ENCODE results near the gene ATOSB.
A peak's percentile ranks its signal among the peaks of the same experiment; 100 is the strongest.

Gene ATOSB

DNA sequence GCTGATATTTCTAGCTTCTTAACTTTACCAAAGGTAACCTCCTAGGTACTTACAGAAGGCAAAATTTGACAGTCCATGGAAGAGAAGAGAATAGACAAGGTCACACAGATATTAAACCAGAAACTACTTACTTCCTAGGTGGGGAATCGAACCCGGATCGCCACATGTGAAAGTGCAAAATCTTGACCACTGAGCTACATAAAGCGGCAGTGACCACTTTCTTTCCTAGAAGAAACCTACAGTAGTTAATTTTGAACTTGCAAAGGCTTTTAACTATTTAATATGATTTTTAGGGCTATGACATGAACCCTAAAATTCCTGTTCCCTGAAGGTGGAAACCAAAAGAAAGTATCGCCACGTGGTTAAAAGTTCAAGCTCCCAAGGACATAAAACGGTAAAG, 20.3 kb upstream of the ATOSB start:
- Histone ChIP-seq H3K36me3 (ENCODE audit: insufficient read depth, low read length) (no peaks in the 10 kb centered on the region), H3K4me1 (ENCODE audit: insufficient read depth, low read length) (no peaks in the 10 kb centered on the region), H3K9ac (ENCODE audit: low read depth, low read length) (no peak overlapping the region), H3K9me3 (ENCODE audit: control insufficient read depth, insufficient read depth, low read length) (no peaks in the 10 kb centered on the region)

DNA sequence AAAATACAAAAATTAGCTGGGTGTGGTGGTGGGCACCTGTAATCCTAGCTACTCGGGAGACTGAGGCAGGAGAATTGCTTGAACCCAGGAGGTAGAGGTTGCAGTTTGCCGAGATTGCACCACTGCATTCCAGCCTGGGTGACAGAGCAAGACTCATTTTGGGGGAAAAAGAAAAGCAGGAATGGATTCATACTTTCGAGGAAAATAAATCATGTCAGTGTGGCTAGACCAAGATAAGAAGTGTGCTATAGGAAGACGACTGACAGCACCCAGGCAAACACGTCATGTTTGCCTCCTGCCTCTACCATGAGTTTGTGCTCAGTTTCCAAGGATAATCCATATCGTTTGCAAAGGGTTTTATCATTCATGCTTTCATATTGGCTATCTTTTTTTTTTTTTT, 19.3 kb upstream of the ATOSB start:
- Histone ChIP-seq H3K36me3 (ENCODE audit: insufficient read depth, low read length) (no peaks in the 10 kb centered on the region), H3K9ac (ENCODE audit: low read depth, low read length) (no peak overlapping the region)

DNA sequence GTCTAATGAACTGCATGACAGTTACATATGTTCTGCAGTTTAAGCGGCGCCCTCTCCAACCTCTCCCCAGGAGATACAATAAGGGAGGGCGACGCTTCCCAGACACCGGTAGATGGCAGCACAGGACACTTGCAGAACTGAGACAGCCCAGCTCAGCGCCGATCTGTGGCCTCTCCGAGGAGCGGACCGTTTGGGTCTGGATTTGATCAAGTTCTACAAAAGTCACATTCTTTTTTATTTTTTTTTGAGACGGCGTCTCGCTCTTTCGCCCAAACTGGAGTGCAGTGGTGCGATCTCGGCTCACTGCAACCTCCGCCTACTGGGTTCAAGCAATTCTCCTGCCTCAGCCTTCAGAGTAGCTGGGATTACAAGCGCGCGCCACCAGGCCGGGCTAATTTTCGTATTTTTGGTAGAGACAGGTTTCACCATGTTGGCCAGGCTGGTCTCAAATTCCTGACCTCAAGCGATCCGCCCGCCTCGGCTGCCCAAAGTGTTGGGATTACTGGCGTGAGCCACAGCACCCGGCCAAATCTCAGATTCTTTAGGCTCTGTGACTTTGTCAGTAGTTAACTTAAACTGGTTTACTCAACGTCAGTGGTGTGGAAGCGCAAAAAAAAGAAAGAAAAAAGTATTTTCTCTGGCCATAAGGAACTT, 1.4 kb upstream of the ATOSB start:
- H3K9ac ChIP-seq (ENCODE audit: low read depth, low read length): peak overlapping the region; percentile 83

More for the DNA sequence above, 19.3 kb upstream of the ATOSB start:
- Histone ChIP-seq H3K4me1 (ENCODE audit: insufficient read depth, low read length) (no peaks in the 10 kb centered on the region), H3K9me3 (ENCODE audit: control insufficient read depth, insufficient read depth, low read length) (peaks cover 4% of the 10 kb centered on the region)

DNA sequence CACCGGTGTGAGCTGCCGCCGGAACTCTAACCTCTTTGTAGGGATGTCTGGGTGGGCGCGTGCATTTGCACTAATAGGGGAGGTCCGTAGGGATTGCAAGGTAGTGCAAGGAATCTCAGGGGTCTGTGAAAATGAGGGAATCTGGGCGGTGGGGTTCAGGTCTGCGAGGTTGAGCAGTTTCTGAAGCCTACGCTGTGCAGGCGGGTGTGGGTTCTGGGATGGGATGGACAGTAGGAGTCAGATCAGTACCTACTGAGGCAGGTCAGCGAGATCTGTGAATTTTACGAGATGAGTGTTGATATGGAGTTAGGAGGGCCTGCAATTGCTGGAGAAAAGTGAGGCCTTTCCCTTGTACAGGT, 856 bp upstream of the ATOSB start:
- Histone ChIP-seq H3K36me3 (ENCODE audit: insufficient read depth, low read length) (no peaks in the 10 kb centered on the region), H3K9ac (ENCODE audit: low read depth, low read length) (peak overlapping the region; percentile 83; the same call in 1 of the 2 replicates), H3K9me3 (ENCODE audit: control insufficient read depth, insufficient read depth, low read length) (no peaks in the 10 kb centered on the region), H3K4me1 (ENCODE audit: insufficient read depth, low read length) (peaks cover 9% of the 10 kb centered on the region)

More for the DNA sequence above, 1.4 kb upstream of the ATOSB start:
- Histone ChIP-seq H3K9me3 (ENCODE audit: control insufficient read depth, insufficient read depth, low read length) (no peaks in the 10 kb centered on the region), H3K4me1 (ENCODE audit: insufficient read depth, low read length) (peaks cover 8% of the 10 kb centered on the region), H3K36me3 (ENCODE audit: insufficient read depth, low read length) (no peaks in the 10 kb centered on the region)

DNA sequence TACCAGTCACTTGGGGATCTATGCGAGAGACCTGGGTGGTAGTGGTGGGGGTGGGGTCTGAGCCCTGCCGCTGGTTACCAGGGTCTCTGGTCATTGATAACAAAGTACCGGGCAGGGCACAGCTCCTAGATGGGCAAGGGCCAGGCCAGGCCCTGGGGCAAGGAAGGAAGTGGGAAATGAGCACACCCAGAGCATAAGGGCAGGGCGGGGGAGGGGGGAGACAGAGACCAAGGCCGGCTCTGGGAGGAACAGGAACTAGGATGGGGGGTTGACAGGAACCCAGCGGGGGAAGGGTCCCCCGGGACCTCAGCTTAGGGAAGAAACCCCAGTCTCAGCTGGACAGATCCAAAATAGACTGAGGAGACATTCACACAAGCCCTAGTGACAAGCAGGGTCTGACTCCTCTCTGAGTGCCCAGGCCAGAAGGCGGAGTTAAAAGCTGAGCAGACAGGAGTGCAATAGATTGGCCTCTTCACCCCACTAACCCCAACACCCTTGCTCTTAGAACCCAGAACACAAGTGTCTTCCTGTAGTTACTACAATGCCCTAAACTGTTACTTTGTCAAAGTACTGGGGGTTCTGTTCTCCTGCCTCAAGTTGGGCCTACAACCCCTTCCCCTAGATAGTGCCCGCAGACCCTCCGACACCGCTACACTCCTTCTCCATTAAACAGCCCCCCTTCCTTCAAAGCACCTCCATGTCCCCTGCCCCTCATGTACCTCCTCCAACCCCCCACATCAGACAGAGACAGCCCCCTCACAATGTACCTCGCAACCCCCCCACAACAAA, 628 bp downstream of the ATOSB start:
- peaks cover 9% of the 10 kb centered on the region for H3K4me1 ChIP-seq (ENCODE audit: insufficient read depth, low read length)
- no peaks in the 10 kb centered on the region for H3K9me3 ChIP-seq (ENCODE audit: control insufficient read depth, insufficient read depth, low read length)
- peak overlapping the region; percentile 73; the same call in 1 of the 2 replicates for H3K9ac ChIP-seq (ENCODE audit: low read depth, low read length)
- H3K36me3 ChIP-seq (ENCODE audit: insufficient read depth, low read length): no peaks in the 10 kb centered on the region

DNA sequence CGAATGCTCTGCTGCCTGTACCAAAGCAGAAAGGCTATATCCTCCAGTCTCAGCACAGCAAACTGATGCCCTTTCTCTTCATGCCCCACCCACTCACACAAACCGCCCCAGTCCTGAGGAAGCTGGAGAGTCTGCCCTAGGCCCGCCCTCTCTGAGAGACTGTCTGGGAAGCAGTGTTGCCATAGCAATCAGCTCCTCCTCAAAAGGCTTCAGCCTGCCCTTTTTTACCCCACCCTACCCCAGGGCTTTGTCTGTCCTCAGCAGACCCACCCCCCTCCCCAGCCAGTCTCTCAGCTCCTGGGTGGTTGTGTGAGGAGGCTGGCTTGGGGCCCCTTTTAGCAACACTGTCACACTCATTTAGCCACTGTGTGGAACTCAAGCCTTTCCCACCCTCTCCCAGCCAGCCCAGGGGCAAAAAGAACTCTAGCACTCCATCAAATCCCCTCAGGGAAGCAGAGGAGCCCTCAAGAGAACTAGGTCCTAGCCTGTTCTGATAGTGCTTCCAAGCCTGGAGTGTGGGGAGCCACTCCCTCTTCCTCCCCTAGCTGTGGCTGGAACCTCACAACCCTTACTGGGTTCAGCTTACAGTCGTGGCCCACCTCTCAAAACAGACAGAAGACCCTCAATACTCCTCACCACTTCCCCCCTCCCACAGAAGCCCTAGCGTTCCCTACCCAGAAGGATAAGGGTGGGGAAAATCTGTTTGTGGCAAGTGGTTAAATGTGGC, 1.4 kb downstream of the ATOSB start:
- Histone ChIP-seq H3K9me3 (ENCODE audit: control insufficient read depth, insufficient read depth, low read length) (no peaks in the 10 kb centered on the region), H3K9ac (ENCODE audit: low read depth, low read length) (peak overlapping the region; percentile 73; the same call in 1 of the 2 replicates), H3K36me3 (ENCODE audit: insufficient read depth, low read length) (no peaks in the 10 kb centered on the region), H3K4me1 (ENCODE audit: insufficient read depth, low read length) (peaks cover 9% of the 10 kb centered on the region)

DNA sequence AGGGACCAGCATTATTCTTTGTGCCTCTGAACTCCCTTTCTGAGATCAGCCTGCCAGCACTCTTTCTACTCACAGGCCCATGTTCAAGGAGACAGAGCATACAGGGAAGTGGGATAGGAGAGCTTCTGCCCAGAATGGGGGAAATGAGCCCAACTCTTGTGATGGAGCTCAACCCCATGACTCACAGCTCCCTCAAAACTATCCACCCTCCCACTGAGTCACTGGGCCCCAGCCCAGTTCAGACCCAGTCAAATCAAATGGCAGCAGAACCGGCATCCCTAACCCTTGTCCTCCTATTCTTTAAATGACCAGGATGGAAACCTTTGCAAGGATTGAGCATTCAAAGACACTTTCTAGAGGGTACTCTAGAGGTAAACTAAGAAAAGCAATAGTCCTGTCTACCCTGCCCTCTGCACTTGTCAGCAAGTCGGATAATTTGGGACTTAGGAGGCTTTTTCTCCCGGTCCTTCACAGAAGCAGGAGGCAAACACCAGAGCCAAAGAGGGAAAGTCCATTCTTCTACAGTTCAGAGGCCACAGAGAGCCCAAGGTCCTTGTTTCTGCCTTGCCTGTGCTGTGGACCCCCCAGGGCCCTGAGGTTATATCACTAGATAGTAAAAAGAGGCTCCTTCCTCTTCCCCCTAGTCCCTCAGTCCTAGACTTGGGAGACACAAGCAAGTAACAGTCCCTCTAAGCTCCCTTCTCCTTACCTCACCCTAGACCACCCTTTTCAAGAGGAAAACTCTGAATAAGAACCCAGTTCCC, 3.2 kb downstream of the ATOSB start:
- no peak overlapping the region for H3K9ac ChIP-seq (ENCODE audit: low read depth, low read length)
- H3K9me3 ChIP-seq (ENCODE audit: control insufficient read depth, insufficient read depth, low read length): no peaks in the 10 kb centered on the region
- no peaks in the 10 kb centered on the region for H3K36me3 ChIP-seq (ENCODE audit: insufficient read depth, low read length)
- peaks cover 9% of the 10 kb centered on the region for H3K4me1 ChIP-seq (ENCODE audit: insufficient read depth, low read length)

DNA sequence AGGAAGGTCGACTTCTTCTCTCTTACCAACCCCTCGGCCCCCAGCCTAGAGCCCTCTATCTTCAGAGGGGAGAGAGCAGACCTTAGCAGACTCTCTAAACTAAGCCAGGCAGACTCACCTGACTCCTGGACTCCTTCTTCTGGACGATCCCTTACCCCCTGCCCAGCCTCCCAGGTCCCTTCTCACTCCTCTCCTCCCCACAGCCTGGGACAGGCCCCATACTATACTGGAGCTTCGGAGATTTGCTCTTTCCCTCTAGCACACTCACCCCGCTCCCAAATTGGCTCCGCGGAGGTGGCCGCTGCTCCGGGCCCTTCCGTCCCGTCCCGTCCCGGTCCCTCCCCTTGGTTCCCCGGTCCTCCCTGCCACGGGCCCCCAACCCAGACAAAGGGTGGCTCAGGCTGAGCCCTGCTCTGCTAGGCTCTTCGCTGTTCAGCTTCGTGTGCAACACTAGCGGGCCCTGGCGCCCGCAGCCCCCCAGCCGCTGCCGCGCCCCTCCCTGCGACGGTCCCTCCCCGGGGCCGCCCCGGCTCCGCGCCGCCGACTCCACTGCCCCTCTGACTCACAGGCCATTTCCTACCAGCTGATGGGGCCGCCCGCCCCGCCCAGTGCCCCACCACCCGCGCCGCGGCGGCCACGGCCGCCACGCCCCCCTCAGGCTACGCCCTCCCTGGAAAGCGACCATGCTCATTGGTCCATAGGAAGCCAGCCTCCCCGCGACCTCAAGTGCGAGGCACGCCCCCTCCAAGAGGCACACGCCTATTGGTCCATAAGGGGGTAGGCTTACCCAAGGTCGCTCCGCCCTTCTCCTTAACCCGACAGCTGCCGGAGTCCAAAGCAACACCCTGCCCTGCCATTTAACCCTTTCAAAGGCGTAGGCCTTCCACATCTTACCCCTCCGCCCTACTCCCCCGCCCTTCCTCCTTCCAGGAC, 4.4 kb downstream of the ATOSB start:
- Histone ChIP-seq H3K9me3 (ENCODE audit: control insufficient read depth, insufficient read depth, low read length) (no peaks in the 10 kb centered on the region), H3K9ac (ENCODE audit: low read depth, low read length) (peak overlapping the region; percentile 73), H3K36me3 (ENCODE audit: insufficient read depth, low read length) (no peaks in the 10 kb centered on the region), H3K4me1 (ENCODE audit: insufficient read depth, low read length) (peaks cover 9% of the 10 kb centered on the region)

DNA sequence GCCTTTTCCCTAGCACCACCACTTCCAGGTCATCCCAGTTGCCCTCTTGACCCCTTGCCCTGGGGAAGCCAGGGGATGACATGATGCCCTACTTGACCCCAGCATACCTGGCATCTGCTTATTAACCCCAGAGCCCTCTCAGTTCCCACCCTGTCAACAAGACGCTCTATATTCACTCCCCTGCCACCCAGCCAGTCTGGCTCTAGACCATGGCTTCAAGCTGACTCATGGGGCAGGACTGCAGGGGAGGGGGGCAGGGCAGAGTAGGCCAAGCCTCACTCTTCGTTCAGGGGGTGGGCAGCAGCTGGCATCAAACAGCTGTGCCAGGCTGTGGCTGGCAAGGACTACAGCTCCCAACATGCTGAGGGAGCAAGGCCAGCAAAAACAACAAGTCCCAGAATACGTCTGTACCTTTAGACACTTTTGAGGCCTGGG, 5.3 kb downstream of the ATOSB start:
- Histone ChIP-seq H3K4me1 (ENCODE audit: insufficient read depth, low read length) (peaks cover 9% of the 10 kb centered on the region), H3K36me3 (ENCODE audit: insufficient read depth, low read length) (no peaks in the 10 kb centered on the region), H3K9ac (ENCODE audit: low read depth, low read length) (peak overlapping the region; percentile 73), H3K9me3 (ENCODE audit: control insufficient read depth, insufficient read depth, low read length) (no peaks in the 10 kb centered on the region)

DNA sequence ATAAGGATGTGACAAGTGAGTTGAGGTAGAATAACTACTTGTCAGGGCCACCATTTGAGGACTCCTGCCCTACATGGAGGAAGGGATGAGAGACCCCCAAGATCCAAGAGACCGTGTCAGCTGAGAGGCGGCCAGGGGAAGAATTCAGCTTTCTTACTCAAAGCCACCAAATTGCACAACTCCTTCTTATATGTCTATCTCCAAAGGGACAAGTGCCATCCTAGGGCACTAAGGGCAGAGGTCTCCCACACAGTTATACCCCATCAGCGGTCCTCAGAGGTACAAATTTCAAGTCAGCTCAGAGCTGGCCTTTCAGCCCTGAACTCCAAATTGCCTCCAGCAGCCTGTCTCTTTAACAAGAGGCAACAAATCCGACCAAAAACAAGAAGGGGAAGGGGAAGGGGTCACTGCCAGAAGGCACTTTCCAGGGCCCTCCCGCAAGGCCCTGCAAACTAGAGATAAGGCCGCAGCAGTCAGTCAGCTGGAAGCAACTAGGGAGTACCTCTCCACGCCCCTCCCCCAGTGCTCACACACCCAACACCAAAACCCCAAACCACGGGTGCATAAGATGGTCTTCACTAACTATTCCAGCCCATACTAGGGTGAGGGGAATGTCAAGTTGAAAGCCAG, 6.6 kb downstream of the ATOSB start:
- Histone ChIP-seq H3K9me3 (ENCODE audit: control insufficient read depth, insufficient read depth, low read length) (no peaks in the 10 kb centered on the region), H3K36me3 (ENCODE audit: insufficient read depth, low read length) (no peaks in the 10 kb centered on the region), H3K4me1 (ENCODE audit: insufficient read depth, low read length) (peaks cover 5% of the 10 kb centered on the region), H3K9ac (ENCODE audit: low read depth, low read length) (no peak overlapping the region)

DNA sequence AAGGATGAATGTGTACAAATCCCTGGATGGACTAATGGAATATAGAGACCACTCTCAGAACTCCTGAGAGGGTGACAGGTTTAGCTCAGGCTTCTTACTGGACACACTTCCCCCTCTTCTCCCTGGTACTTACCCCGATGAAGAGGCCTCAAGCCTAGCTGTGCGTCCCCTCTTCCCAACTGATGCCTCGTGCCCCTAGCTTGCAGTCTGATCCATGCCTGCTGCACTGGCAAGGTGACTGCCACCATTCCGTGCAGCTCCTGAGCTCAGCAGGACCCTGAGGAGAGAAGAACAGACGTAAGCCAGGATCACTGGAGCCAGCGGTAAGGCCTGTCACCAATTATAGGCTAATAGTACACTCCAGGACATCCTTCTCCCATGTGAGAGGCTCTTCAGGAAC, 7.2 kb downstream of the ATOSB start:
- no peaks in the 10 kb centered on the region for H3K9me3 ChIP-seq (ENCODE audit: control insufficient read depth, insufficient read depth, low read length)
- no peak overlapping the region for H3K9ac ChIP-seq (ENCODE audit: low read depth, low read length)
- H3K4me1 ChIP-seq (ENCODE audit: insufficient read depth, low read length): peaks cover 10% of the 10 kb centered on the region
- H3K36me3 ChIP-seq (ENCODE audit: insufficient read depth, low read length): no peaks in the 10 kb centered on the region

DNA sequence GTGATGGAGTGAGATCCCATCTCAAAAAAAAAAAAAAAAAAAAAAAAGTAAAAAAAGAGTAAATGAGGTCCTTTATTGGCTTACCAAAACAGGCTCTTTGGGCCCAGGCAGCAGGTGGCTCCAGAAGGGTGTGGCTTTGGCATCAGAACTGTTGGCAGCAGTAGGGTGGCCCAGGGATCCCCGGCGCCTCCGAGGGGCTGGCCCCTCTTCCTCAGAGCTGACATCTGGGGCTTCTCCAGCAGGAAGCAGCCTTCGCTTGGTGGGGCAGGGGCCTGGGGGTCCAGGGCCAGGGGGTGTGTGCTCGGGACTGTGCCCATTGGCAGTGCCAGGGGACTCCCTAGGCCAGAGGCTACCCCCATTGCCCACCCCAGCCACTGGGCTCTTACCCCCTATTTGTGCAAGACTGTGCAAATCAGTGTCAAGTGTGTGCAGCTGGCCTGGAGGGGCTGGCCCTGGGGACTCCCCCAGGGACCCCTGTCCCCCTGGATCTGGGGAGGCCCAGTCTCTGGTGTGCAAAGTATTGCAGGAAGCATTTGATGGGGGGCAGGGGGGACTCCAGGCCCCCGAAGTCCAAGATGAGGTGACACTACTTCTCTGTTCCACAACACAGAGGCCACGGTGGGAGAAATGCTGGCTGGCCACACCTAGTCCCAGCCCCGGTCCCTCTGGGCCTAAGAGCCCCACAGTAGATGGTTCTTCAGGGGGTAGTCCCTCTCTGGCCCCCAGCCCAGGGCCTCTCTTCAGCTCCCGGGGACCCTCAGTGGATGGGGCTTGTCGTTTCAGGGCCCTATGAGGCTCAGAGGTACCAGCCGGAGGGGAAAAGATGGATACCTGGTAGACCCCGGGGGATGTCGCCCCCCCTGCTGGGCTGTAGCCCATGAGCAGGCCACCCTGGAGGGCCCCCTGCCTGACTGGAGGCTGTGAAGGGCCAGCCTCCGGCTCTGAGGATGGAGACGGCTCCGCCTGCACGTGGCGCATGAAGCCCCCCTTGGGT, 8.1 kb downstream of the ATOSB start:
- no peak overlapping the region for H3K9ac ChIP-seq (ENCODE audit: low read depth, low read length)
- no peaks in the 10 kb centered on the region for H3K36me3 ChIP-seq (ENCODE audit: insufficient read depth, low read length)
- peaks cover 10% of the 10 kb centered on the region for H3K4me1 ChIP-seq (ENCODE audit: insufficient read depth, low read length)
- no peaks in the 10 kb centered on the region for H3K9me3 ChIP-seq (ENCODE audit: control insufficient read depth, insufficient read depth, low read length)

All from ES-I3 (cell line).